ENCODE data around the gene SLC22A14. TPM values are rescaled to one million over a fixed set of nuclear protein-coding genes. Genes with fewer than 3 reads are reported as not detected.
"Not testable (repeated sequence)": the region's sequence is repeated elsewhere in the genome, so short reads cannot be mapped to it uniquely, and the experiment has no call there.

Gene SLC22A14
- polyA plus RNA-seq (ENCODE audit: insufficient read length in 4 of 4), result under 1 TPM; 0.32 to 0.57 (median 0.42) TPM

DNA sequence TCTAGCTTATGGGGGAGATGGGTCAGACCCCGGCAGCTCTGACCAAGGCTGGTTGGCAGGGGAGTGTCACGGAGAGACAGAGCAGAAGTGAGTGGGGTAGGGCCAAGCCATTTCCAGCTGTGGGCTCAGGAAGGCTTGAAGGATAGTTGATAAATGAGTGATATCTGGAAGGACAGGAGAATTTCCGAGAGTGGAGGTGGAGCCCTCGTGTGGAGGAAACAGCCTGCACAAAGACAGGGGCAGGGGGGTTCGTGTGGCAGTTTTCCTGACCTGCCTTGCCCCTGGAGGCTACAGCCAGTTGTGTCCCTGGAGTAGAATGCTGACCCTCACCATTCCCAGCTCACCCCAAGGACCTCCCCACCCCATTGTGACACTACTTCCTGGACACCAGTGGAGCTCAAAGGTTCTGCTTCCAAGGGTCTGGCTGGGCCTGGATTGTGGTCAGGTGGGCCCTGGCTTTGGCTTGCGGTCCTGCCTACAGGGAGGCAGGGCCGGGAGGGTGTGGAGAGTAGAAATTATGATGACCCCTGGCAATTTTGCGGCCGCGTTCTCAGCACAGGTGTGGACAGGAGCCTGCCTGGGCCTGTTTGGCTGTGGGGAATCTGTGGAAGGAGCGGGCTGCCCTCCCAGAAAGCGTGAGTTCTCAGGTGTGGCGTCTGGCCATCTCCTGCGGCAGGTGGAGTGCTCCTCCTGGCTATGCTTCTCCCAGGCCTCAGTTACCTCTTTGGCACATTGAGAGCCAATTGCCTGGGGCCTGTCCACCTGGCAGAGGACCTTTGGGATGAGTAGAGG lies at the start of gene SLC22A14:
SLC22A14 (plus strand) TSS at position 400 of the 792 bp plus-strand sequence. CDS start 23,733 bp downstream, outside the sequence.
- no peak for DNase-seq (ENCODE audit: low read depth in 4 of 4, low spot score in 3 of 4)

GRCh38 chr3:38232701-38233100 lies 49.4 kb upstream of the SLC22A14 start:
- no peak for DNase-seq (ENCODE audit: low read depth in 4 of 4, low spot score in 3 of 4)

GRCh38 chr3:38235466-38235865 lies 46.6 kb upstream of the SLC22A14 start:
- no peak for DNase-seq (ENCODE audit: low read depth in 4 of 4, low spot score in 3 of 4)

- no peak for DNase-seq (ENCODE audit: low read depth in 4 of 4, low spot score in 3 of 4)
Observed at GRCh38 chr3:38238416-38239008, 43.6 kb upstream of the SLC22A14 start.

DNA sequence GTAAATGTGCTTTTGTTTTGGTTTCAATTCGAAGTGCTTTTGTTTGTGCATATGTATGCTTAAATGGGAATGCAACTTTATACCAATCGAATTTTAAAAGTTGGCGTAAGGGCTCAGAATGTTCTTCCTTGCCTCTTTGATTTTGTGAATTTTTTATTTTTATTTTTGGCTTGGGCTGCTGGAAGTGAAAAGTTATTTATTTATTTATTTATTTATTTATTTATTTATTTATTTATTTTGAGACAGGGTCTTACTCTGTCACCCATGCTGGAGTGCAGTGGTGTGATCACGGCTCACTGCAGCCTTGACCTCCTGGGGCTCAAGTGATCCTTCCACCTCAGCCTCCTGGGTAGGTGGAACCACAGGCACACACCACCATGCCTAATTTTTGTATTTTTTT lies 39.3 kb upstream of the SLC22A14 start:
- DNase-seq (ENCODE audit: low read depth in 4 of 4, low spot score in 3 of 4), result not testable (repeated sequence)

DNA sequence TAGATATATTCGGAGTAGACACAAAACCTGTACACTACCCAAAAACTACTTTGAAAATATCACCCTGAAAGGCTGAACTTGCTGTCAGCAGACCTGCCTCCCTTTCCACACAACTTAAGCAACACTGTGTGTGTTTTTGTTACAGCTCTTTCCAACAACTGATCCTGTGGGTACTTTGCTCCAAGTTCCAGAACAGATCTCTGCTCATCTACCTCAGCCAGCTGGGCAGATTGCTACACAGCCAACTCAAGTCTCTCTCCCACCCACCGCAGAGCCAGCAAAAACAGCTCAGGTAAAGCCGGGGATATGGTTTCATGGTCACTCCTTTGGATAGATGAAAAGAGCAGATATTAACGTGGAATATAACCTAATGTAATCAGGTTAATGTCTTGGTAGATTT lies 36.2 kb upstream of the SLC22A14 start:
- DNase-seq (ENCODE audit: low read depth in 4 of 4, low spot score in 3 of 4), result no peak

- DNase-seq (ENCODE audit: low read depth in 4 of 4, low spot score in 3 of 4), result no peak
Observed at GRCh38 chr3:38247366-38248035, 34.6 kb upstream of the SLC22A14 start.

GRCh38 chr3:38250198-38250597 lies 31.9 kb upstream of the SLC22A14 start:
- DNase-seq (ENCODE audit: low read depth in 4 of 4, low spot score in 3 of 4), result no peak

GRCh38 chr3:38251197-38251596 lies 30.9 kb upstream of the SLC22A14 start:
- no peak for DNase-seq (ENCODE audit: low read depth in 4 of 4, low spot score in 3 of 4)

DNA sequence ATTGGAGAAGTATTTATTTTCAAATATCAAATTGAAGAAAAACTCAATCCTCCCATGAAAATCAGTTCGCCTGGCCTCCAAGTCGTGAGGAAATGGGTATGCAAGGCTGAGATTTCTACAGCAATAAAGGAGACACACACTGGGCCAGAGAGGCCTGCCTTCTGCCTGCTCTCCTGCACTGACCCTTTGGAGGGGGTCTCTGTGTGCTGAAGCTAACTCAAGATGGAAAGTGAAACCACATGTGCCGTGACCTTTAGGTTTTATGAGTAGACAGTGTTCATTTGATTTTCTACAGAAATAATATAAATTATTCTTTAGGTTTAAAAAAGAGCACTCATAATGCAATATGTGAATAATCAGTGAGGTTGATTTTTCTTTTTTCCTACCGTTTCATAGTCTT lies 28.4 kb upstream of the SLC22A14 start:
- DNase-seq (ENCODE audit: low read depth in 4 of 4, low spot score in 3 of 4), result no peak

DNA sequence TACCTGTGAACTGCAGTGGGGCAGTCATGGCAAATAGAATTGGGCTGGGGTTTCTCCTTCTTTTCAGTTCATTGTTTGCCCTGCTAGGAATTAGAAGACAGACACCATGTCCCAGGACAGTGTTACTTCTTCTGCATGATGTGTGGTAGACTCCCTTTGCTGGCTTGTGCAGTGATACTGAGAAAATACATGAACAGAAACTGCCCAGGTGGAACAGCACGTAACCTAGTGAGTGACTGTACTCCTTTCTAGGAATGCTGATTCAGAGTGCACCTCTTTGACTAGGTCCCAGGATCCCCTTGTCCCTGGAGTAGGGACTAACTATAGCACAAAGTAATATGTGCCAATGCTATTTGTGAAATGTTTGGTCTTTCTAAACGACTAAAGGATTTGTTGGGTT lies 27.2 kb upstream of the SLC22A14 start:
- no peak for DNase-seq (ENCODE audit: low read depth in 4 of 4, low spot score in 3 of 4)

DNA sequence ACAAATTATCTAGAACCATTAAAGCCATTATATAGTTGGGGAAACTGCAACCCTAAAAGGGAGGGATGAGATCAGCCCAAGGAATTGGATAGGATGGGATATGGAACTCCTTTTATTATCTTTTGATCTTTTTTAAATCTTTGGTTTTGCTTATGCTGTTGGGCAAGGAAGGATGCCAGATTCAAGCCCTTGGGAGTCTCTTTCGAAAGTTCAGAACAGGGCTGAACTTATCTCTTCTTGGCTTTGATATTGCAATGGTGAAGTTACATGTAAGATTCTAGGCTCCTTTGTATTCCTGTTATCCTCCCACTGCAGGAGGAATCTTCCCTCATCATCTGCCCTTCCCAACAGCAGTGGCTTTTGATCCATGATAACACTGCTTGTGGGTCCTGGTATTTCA lies 26.5 kb upstream of the SLC22A14 start:
- DNase-seq (ENCODE audit: low read depth in 4 of 4, low spot score in 3 of 4), result no peak

DNA sequence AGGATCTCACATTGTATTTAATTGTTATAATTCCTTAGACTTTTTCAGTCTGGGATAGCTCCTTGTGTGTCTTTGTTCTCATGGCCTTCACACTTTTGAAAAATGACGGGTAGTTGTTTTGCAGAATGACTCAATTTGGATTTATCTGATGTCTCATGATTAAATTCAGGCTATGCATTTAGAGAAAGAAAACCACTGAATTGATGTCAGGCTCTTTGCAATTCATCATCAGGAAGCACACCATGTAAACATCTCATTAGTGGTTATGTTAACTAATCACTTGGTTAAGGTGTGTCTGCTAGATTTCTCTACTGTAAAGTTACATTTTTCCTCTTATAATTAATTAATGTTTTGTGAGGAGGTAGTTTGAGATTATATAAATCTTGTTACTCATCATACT lies 24.5 kb upstream of the SLC22A14 start:
- DNase-seq (ENCODE audit: low read depth in 4 of 4, low spot score in 3 of 4), result no peak

- DNase-seq (ENCODE audit: low read depth in 4 of 4, low spot score in 3 of 4), result no peak
Observed at GRCh38 chr3:38260474-38260873, 21.6 kb upstream of the SLC22A14 start.

DNA sequence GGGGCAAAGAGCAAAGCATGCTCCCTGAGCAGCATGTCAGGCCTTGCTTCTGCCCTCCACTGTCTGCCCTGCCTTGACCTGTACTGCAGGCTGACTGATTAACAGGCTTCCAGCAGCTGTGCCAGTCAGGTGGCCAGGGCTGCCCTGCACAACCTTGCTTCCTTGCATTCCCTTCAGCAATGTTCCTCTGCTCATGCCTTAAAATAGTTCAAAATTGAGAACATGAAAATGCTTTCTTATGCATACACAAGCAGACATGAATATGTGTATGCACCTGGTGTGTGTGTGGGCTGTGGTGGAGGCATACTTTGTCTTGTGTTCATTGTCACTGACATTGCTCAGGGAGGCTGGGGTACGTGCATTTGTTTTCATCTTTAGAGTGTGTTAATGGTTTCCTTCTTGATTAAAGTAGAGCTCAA lies 17.7 kb upstream of the SLC22A14 start:
- no peak for DNase-seq (ENCODE audit: low read depth in 4 of 4, low spot score in 3 of 4)

DNA sequence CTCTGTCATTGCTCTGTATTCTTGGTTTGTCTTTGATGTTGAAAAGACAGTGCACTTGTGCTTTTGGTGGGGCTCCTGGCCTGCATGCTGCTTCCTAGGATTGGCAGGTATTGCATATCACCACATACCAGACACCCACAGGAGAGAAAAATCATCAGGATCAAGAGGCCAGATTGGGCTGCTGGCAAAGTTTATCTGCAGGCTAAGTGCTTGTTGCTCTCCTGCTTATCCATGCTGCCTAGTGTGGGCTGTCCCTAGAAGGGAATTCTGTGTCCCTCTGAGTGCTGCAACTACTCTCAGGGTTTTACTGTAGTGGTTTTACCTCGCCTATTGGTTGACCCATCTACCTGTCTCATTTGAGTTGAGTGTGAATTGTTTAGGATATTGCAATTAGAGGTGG lies 17.3 kb upstream of the SLC22A14 start:
- no peak for DNase-seq (ENCODE audit: low read depth in 4 of 4, low spot score in 3 of 4)

- DNase-seq (ENCODE audit: low read depth in 4 of 4, low spot score in 3 of 4), result no peak
Observed at GRCh38 chr3:38265604-38266307, 16.3 kb upstream of the SLC22A14 start, which contains the start of gene SLC22A13. Gene SLC22A13 (plus strand): TSS chr3:38265812. CDS start chr3:38265861, 49 bp downstream.

DNA sequence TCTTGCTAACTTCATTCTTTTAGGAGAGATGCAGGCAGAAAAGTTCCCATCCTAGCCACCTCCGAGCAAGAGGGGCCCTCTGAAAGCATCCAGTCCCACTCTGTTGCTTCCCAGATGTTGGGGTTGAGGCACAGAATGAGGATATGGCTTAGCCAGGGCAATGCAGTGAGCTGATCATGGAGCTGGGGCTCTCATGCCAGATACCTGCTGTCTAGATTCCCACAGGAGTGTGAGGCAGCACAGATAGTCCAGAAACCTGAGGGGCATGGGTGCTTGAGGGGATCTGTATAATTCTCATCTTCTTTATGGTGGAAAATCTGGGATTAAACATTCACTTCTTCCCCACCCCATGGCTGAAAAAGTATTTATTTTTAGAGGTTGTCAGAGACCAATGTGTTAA lies 15.3 kb upstream of the SLC22A14 start:
- no peak for DNase-seq (ENCODE audit: low read depth in 4 of 4, low spot score in 3 of 4)

- no peak for DNase-seq (ENCODE audit: low read depth in 4 of 4, low spot score in 3 of 4)
Observed at GRCh38 chr3:38267662-38268061, 14.4 kb upstream of the SLC22A14 start.

DNA sequence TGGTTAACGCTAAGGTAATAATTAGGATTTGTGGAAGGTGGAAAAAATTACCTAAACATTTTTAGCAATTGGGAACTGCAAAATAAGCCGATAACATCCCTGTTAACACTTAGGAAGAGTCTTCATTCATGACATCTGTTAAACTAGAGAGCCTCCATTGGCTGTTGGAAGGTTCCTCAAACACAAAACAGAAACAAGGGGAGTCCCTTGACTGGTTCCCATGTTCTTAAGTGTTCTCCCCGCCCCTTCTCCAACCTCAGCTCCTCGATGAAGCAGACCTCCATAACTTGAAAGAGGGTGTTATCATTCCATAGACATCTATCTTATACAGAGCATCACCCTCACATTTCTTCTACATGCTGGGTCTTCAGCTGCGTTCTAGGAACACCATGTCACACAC lies 14.0 kb upstream of the SLC22A14 start:
- DNase-seq (ENCODE audit: low read depth in 4 of 4, low spot score in 3 of 4), result no peak

GRCh38 chr3:38268522-38268921 lies 13.6 kb upstream of the SLC22A14 start:
- DNase-seq (ENCODE audit: low read depth in 4 of 4, low spot score in 3 of 4), result no peak
